Thymus (tissue), 11 donors: ENCODE measurements around the gene FITM2. TPM values are rescaled to one million over a fixed set of nuclear protein-coding genes. Genes with fewer than 3 reads are reported as not detected.
"Not testable (repeated sequence)": the region's sequence is repeated elsewhere in the genome, so short reads cannot be mapped to it uniquely, and the experiment has no call there.

Experiments used
- DNase-seq, 9 donors: peaks; one replicate each; pipeline ENCODE4 v3.0.0-alpha.2; 2013; ENCODE audit warnings: low spot score in 9 of 9, low read depth in 6 of 9, missing footprints in 1 of 9
- H3K27ac ChIP-seq, 2 donors: one replicate each; pipeline ENCODE4 v1.5.1; 2013; ENCODE audit warnings: control low read depth in 1 of 2, low read depth in 1 of 2, low read length in 1 of 2, mild to moderate bottlenecking in 1 of 2, moderate library complexity in 1 of 2
- H3K27me3 ChIP-seq, 2 donors: one replicate each; pipeline ENCODE4 v1.5.1; 2013; ENCODE audit warnings: low read length in 1 of 2; ENCODE audit not compliant: control insufficient read depth in 2 of 2, insufficient read depth in 1 of 2
- H3K36me3 ChIP-seq, 2 donors: one replicate each; pipeline ENCODE4 v1.5.1; 2013; ENCODE audit warnings: low read length in 1 of 2, mild to moderate bottlenecking in 1 of 2, moderate library complexity in 1 of 2; ENCODE audit not compliant: control insufficient read depth in 2 of 2, insufficient read depth in 2 of 2
- H3K4me1 ChIP-seq, 2 donors: one replicate each; pipeline ENCODE4 v1.5.1; 2013; ENCODE audit warnings: low read length in 2 of 2; ENCODE audit not compliant: control insufficient read depth in 2 of 2, insufficient read depth in 2 of 2
- H3K4me3 ChIP-seq, 2 donors: one replicate each; pipeline ENCODE4 v1.5.1; 2013; ENCODE audit warnings: low read length in 2 of 2, control low read depth in 1 of 2, mild to moderate bottlenecking in 1 of 2
- H3K9me3 ChIP-seq, 2 donors: one replicate each; pipeline ENCODE4 v1.5.1; 2013; ENCODE audit warnings: low read length in 1 of 2, mild to moderate bottlenecking in 1 of 2; ENCODE audit not compliant: control insufficient read depth in 2 of 2, insufficient read depth in 1 of 2
- WGBS: extraction: QIAGEN DNeasy Blood & Tissue Kit; methylation state at CpG from one replicate; pipeline ENCODE4 v1.1.7; 2013; 5-methylcytosine and 5-hydroxymethylcytosine counted together
- polyA plus RNA-seq: library from polyadenylated mRNA; stranded (reverse); fragments of 200-250 nt; gene quantifications from one replicate; pipeline ENCODE4 v1.2.3, GENCODE V29; 2013
- total RNA-seq: library from RNA; stranded (reverse); fragments of 120-200 nt; gene quantifications from one replicate; pipeline ENCODE4 v1.2.4, GENCODE V29; 2013
- donor health status: healthy.

The FITM2 gene
- total and polyA plus RNA-seq, 2 donors = 1.7 to 2.6 TPM

GRCh38 chr20:44354979-44355497, 44.0 kb upstream of the FITM2 start:
- Histone ChIP-seq H3K9me3 (no peaks in the 10 kb centered on the region), H3K27ac (no peak overlapping the region), H3K4me1 (no peaks in the 10 kb centered on the region), H3K36me3 (no peaks in the 10 kb centered on the region), H3K4me3 (no peak overlapping the region), H3K27me3 (peaks cover 0 to 4% of the 10 kb centered on the region in 2 donors)
- no peak for DNase-seq
- 90% methylated on average over 6 of the region's 6 CpGs for WGBS

DNA sequence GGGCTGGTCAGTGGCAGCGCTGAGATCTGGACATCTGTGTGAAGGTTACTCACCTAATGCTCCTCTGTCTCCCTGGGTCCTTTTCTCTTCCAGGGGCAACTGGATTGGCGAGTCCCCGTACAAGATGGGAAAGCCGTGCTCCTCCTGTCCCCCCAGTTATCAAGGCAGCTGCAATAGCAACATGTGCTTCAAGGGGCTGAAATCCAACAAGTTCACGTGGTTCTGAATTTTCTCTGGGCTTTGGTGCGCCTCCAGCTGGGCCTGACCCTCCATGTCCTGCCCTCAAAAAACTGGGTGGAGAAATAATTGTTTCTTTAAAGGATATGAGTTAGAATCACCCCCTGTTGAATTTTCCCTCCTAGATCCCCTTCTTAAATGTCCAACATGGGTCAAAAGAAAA, 39.6 kb upstream of the FITM2 start:
- H3K4me3 ChIP-seq = no peak overlapping the region
- H3K9me3 ChIP-seq = no peaks in the 10 kb centered on the region
- H3K36me3 ChIP-seq = no peaks in the 10 kb centered on the region
- no peaks in the 10 kb centered on the region for H3K4me1 ChIP-seq
- peaks cover 0 to 3% of the 10 kb centered on the region in 2 donors for H3K27me3 ChIP-seq
- no peak overlapping the region for H3K27ac ChIP-seq
- WGBS = 93% methylated on average over 6 of the region's 6 CpGs
- no peak for DNase-seq

GRCh38 chr20:44349349-44349748, 38.3 kb upstream of the FITM2 start:
- Histone ChIP-seq H3K4me3 (no peak overlapping the region), H3K4me1 (no peaks in the 10 kb centered on the region), H3K36me3 (no peaks in the 10 kb centered on the region), H3K27me3 (no peaks in the 10 kb centered on the region), H3K27ac (no peak overlapping the region), H3K9me3 (no peaks in the 10 kb centered on the region)
- no peak for DNase-seq
- WGBS = 91% methylated on average over 3 of the region's 3 CpGs

GRCh38 chr20:44348168-44348659, 37.2 kb upstream of the FITM2 start:
- Histone ChIP-seq H3K4me3 (no peak overlapping the region), H3K27ac (no peak overlapping the region), H3K9me3 (no peaks in the 10 kb centered on the region), H3K36me3 (no peaks in the 10 kb centered on the region), H3K4me1 (no peaks in the 10 kb centered on the region), H3K27me3 (no peaks in the 10 kb centered on the region)
- DNase-seq = no peak
- WGBS = 96% methylated on average over 4 of the region's 4 CpGs

- 98% methylated on average over 10 of the region's 10 CpGs for WGBS
- H3K27me3 ChIP-seq, DNase-seq, H3K9me3 ChIP-seq, H3K36me3 ChIP-seq, H3K27ac ChIP-seq, H3K4me1 ChIP-seq, H3K4me3 ChIP-seq: not testable (repeated sequence)
These were observed 34.9 kb upstream of the FITM2 start for GRCh38 chr20:44345941-44346340.

- Histone ChIP-seq H3K27me3 (no peaks in the 10 kb centered on the region), H3K4me3 (no peak overlapping the region), H3K36me3 (no peaks in the 10 kb centered on the region), H3K27ac (no peak overlapping the region), H3K4me1 (no peaks in the 10 kb centered on the region), H3K9me3 (no peaks in the 10 kb centered on the region)
- no peak for DNase-seq
- WGBS = 97% methylated on average over 8 of the region's 8 CpGs
These were observed 34.1 kb upstream of the FITM2 start for GRCh38 chr20:44345147-44345546.

DNA sequence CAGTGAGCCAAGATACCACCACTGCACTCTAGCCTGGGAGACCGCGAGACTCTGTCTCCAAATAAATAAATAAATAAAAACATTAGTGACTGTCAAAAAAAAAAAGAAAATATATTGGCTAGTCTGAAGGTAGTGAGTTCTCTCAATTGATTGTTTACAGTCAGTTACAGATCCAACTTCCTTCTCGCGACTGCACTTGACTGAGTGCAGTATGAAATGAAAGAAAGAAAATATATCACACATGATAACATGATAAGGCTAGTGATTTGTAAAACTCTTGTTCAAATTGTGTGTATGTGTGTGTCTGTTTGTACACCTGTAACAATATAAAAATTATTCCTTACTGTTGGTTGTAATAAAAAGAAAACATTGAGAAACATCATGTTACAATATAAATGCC, 33.7 kb upstream of the FITM2 start:
- H3K36me3 ChIP-seq = no peaks in the 10 kb centered on the region
- no peak overlapping the region for H3K27ac ChIP-seq
- WGBS = 83% methylated on average over 4 of the region's 4 CpGs
- H3K4me1 ChIP-seq = no peaks in the 10 kb centered on the region
- DNase-seq = no peak
- no peaks in the 10 kb centered on the region for H3K9me3 ChIP-seq
- H3K27me3 ChIP-seq = no peaks in the 10 kb centered on the region
- no peak overlapping the region for H3K4me3 ChIP-seq

GRCh38 chr20:44343162-44343675, 32.2 kb upstream of the FITM2 start:
- Histone ChIP-seq H3K27me3 (peaks cover 0 to 2% of the 10 kb centered on the region in 2 donors), H3K27ac (no peak overlapping the region), H3K9me3 (no peaks in the 10 kb centered on the region), H3K4me1 (no peaks in the 10 kb centered on the region), H3K4me3 (no peak overlapping the region), H3K36me3 (no peaks in the 10 kb centered on the region)
- DNase-seq = no peak
- 94% methylated on average over 12 of the region's 12 CpGs for WGBS

- Histone ChIP-seq H3K27me3 (peaks cover 0 to 8% of the 10 kb centered on the region in 2 donors), H3K4me1 (no peaks in the 10 kb centered on the region), H3K36me3 (no peaks in the 10 kb centered on the region), H3K4me3 (no peak overlapping the region), H3K9me3 (no peaks in the 10 kb centered on the region), H3K27ac (no peak overlapping the region)
- DNase-seq = no peak
- WGBS = 77% methylated on average over 6 of the region's 6 CpGs
These were observed 31.2 kb upstream of the FITM2 start for GRCh38 chr20:44342248-44342647.
